GM06990 (cell line): ENCODE data around the gene COX6B2.

Source experiments
- DNase-seq: peaks from one replicate; pipeline ENCODE4 v3.0.0-alpha.2; 2011; ENCODE audit not compliant: insufficient read length; ENCODE audit errors: extremely low read depth
- H3K27me3 ChIP-seq: replicated peaks from 2 replicates; pipeline ENCODE4 v1.6.0; 2011; ENCODE audit warnings: low read length; ENCODE audit not compliant: control insufficient read depth, insufficient read depth
- H3K36me3 ChIP-seq: 2 replicates; pipeline ENCODE4 v1.5.1; 2011; ENCODE audit warnings: low read length; ENCODE audit not compliant: control insufficient read depth, insufficient read depth
- H3K4me3 ChIP-seq: replicated peaks from 2 replicates; pipeline ENCODE4 v1.5.1; 2011; ENCODE audit warnings: low read depth, mild to moderate bottlenecking, control low read depth, low read length
- CTCF ChIP-seq: IDR thresholded peaks from 2 replicates; pipeline ENCODE4 v1.5.1; 2011; ENCODE audit warnings: low read length, control low read depth, mild to moderate bottlenecking, inconsistent platforms; ENCODE audit not compliant: insufficient read depth, poor library complexity, severe bottlenecking

The COX6B2 gene

GRCh38 chr19:55321466-55322137, 32.9 kb downstream of the COX6B2 start:
- H3K27me3 ChIP-seq, result no peaks in the 10 kb centered on the region
- no peak for TF ChIP-seq CTCF
- H3K4me3 ChIP-seq, result no peak overlapping the region
- no peak for DNase-seq
- no peaks in the 10 kb centered on the region for H3K36me3 ChIP-seq

- Histone ChIP-seq H3K36me3 (no peaks in the 10 kb centered on the region), H3K27me3 (no peaks in the 10 kb centered on the region), H3K4me3 (no peak overlapping the region)
- TF ChIP-seq CTCF, result no peak
- DNase-seq, result no peak
These were observed 33.6 kb downstream of the COX6B2 start for GRCh38 chr19:55320844-55321419.

- no peak for DNase-seq
These were observed 34.7 kb downstream of the COX6B2 start for GRCh38 chr19:55319785-55320184.

GRCh38 chr19:55316646-55317045, 37.9 kb downstream of the COX6B2 start:
- no peak for TF ChIP-seq CTCF
- Histone ChIP-seq H3K27me3 (no peaks in the 10 kb centered on the region), H3K4me3 (no peak overlapping the region), H3K36me3 (no peaks in the 10 kb centered on the region)
- no peak for DNase-seq

More at GRCh38 chr19:55319785-55320184, 34.7 kb downstream of the COX6B2 start:
- H3K27me3 ChIP-seq, result no peaks in the 10 kb centered on the region
- H3K4me3 ChIP-seq, result no peak overlapping the region
- H3K36me3 ChIP-seq, result no peaks in the 10 kb centered on the region
- no peak for TF ChIP-seq CTCF

- no peaks in the 10 kb centered on the region for H3K27me3 ChIP-seq
- no peak for TF ChIP-seq CTCF
- no peak for DNase-seq
- H3K36me3 ChIP-seq, result no peaks in the 10 kb centered on the region
- H3K4me3 ChIP-seq, result no peak overlapping the region
These were observed 38.5 kb downstream of the COX6B2 start for GRCh38 chr19:55315956-55316525.
